ENCODE measurements around the gene PCED1B. TPM values are rescaled to one million over a fixed set of nuclear protein-coding genes. Genes with fewer than 3 reads are reported as not detected.
A peak's percentile ranks its signal among the peaks of the same experiment; 100 is the strongest.
"Not testable (repeated sequence)": the region's sequence is repeated elsewhere in the genome, so short reads cannot be mapped to it uniquely, and the experiment has no call there.

Gene PCED1B
- total RNA-seq, 1 donor from 2014 or later: 1.2 TPM

GRCh38 chr12:47268501-47269454 is 189.4 kb downstream of the PCED1B start:
- ATAC-seq (no peak), DNase-seq (ENCODE audit: low spot score) (no peak)

GRCh38 chr12:47269916-47270315 is 190.5 kb downstream of the PCED1B start:
- ATAC-seq (no peak), DNase-seq (ENCODE audit: low spot score) (no peak)

GRCh38 chr12:47270782-47271664 is 191.6 kb downstream of the PCED1B start:
- no peak for DNase-seq (ENCODE audit: low spot score)

GRCh38 chr12:47271800-47272239 is 192.4 kb downstream of the PCED1B start:
- DNase-seq (ENCODE audit: low spot score) (no peak), ATAC-seq (no peak)

More at GRCh38 chr12:47270782-47271664, 191.6 kb downstream of the PCED1B start:
- no peak for ATAC-seq

GRCh38 chr12:47272412-47273190 is 193.2 kb downstream of the PCED1B start:
- ATAC-seq: no peak
- no peak for DNase-seq (ENCODE audit: low spot score)

- DNase-seq (ENCODE audit: low spot score) (no peak), ATAC-seq (no peak)
Observed at GRCh38 chr12:47273191-47273626, 193.8 kb downstream of the PCED1B start.

GRCh38 chr12:47274760-47275159 is 195.3 kb downstream of the PCED1B start:
- no peak for DNase-seq (ENCODE audit: low spot score)
- no peak for ATAC-seq

GRCh38 chr12:47276253-47276620 is 196.8 kb downstream of the PCED1B start:
- ATAC-seq (no peak), DNase-seq (ENCODE audit: low spot score) (no peak)

- peak; percentile 81 for ATAC-seq
- peak; percentile 47 for DNase-seq (ENCODE audit: low spot score)
Observed at GRCh38 chr12:47276621-47277309, 197.3 kb downstream of the PCED1B start.

GRCh38 chr12:47277972-47278448 is 198.6 kb downstream of the PCED1B start:
- DNase-seq (ENCODE audit: low spot score) (no peak), ATAC-seq (no peak)

- not testable (repeated sequence) for ATAC-seq; DNase-seq (ENCODE audit: low spot score)
Observed at GRCh38 chr12:47279758-47280157, 200.3 kb downstream of the PCED1B start.

GRCh38 chr12:47280543-47281300 is 201.3 kb downstream of the PCED1B start:
- no peak for DNase-seq (ENCODE audit: low spot score)
- ATAC-seq: no peak

- DNase-seq (ENCODE audit: low spot score) (no peak), ATAC-seq (no peak)
Observed at GRCh38 chr12:47281667-47282171, 202.3 kb downstream of the PCED1B start.

GRCh38 chr12:47282206-47282605 is 202.8 kb downstream of the PCED1B start:
- ATAC-seq: no peak
- DNase-seq (ENCODE audit: low spot score): no peak

Other genes with a start within 250 kb of the PCED1B start
- 1.5 TPM for gene AMIGO2, start 338 bp downstream of the PCED1B start, total RNA-seq

All from left lobe of liver (tissue), 2 donors.